ENCODE measurements around the gene ZNF175. TPM values are rescaled to one million over a fixed set of nuclear protein-coding genes. Genes with fewer than 3 reads are reported as not detected.

ZNF175 gene
- total and polyA plus RNA-seq, 10 of the 15 experiments (the other 5 are each of a cell fraction or from before 2014, with no cell fraction given), result 1.5 to 12.0 (median 4.1) TPM

DNA sequence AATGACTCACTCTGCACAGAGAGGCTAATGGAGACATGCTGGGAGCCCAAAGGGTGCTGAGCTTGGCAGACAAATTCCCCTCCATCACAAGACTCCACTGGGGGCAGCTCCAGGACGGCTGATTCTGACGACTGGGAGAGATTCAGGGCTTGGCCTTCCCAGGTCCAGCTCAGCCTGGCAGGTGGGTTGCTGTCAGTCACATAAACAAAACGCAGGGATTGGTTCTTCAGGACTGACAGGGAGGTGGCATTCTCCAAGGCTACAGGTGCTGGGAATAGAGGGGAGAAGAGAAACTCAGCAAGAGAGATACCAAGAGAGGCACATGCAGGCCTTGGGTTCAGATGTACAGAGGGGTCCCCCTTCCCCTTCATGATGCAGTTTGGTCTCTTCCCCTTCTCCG, 10.7 kb upstream of the ZNF175 start:
- ChIA-PET POLR2A (no interaction called here), RAD21 (ENCODE audit: unreplicated experiment) (no interaction called here), SMC1A (ENCODE audit: uncharacterized antibody, unreplicated experiment) (no interaction called here), CTCF (no interaction called here)
- H3K36me3 ChIP-seq (ENCODE audit: control insufficient read depth in 2 of 2, insufficient read depth in 2 of 2, low read length in 1 of 2), result no peaks in the 10 kb centered on the region
- peaks cover 15% of the 10 kb centered on the region for H3K4me1 ChIP-seq (ENCODE audit: control insufficient read depth, insufficient read depth, low read length)
- no peak for TF ChIP-seq SPI1 (IDR thresholded peaks at IDR 0.05; ENCODE audit: borderline replicate concordance, insufficient read depth, low read depth, low read length)
- no TSS peak for BruUV-seq (replicated peaks)
- no peak overlapping the region for H2AFZ ChIP-seq (ENCODE audit: control insufficient read depth, low read depth, low read length)
- H3K4me2 ChIP-seq (ENCODE audit: control insufficient read depth, insufficient read depth), result no peak overlapping the region
- no peak overlapping the region for H3K4me3 ChIP-seq
- WGBS (ENCODE audit: insufficient coverage, insufficient replicate concordance, low lambda C conversion rate, missing lambda C conversion rate), result 7% methylated on average over 4 of the region's 4 CpGs
- DNase-seq (ENCODE audit: low read depth, low spot score) (no peak), FAIRE-seq (no peak), ATAC-seq (no peak)
- H3K9ac ChIP-seq (ENCODE audit: control insufficient read depth, insufficient read depth, low read length), result no peak overlapping the region
- in situ Hi-C loops (cut with MboI), result no loop called here
- H3K79me2 ChIP-seq (ENCODE audit: control insufficient read depth, insufficient read depth, low read length), result no peaks in the 10 kb centered on the region
- intact Hi-C loops (cut with micrococcal nuclease; ENCODE audit: unreplicated experiment), result no loop called here
- H4K20me1 ChIP-seq (ENCODE audit: control insufficient read depth, insufficient read depth), result no peaks in the 10 kb centered on the region
- no peaks in the 10 kb centered on the region for H3K9me3 ChIP-seq (replicated peaks; ENCODE audit: control insufficient read depth, insufficient read depth, low read length)
- peaks cover 0 to 2% of the 10 kb centered on the region in 2 experiments; a peak in 1 of 4 replicates for H3K27me3 ChIP-seq (replicated peaks in 1 of 2; ENCODE audit: control insufficient read depth in 2 of 2, insufficient read depth in 2 of 2, low read length in 1 of 2)
- no peak overlapping the region for H3K27ac ChIP-seq (ENCODE audit: control insufficient read depth, insufficient read depth)

DNA sequence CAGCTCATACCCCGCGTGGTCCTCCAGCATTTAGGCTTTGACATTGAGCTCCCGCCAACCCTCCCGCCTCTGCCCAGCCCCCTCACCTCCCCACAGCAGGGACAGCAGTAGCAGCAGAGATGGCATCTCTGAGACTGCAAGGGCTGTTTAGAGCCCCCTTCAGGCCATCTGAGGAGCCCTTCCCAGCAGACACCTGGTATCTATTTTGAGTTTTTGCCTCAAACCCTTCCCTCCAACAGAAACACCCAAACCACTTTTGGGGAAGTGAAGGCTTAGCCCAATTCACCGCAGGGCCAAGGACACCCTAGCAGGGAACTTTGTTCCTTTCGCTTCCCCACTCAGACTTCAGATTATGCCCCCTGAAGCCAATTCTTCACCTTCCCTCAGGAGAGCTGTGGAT, 6.3 kb upstream of the ZNF175 start:
- Histone ChIP-seq H4K20me1 (ENCODE audit: control insufficient read depth, insufficient read depth) (0 out of 2 replicates have a peak, but pooled peaks cover 3% of the 10 kb centered on the region), H3K4me2 (ENCODE audit: control insufficient read depth, insufficient read depth) (peak overlapping the region; percentile 85), H3K27me3 (replicated peaks in 1 of 2; ENCODE audit: control insufficient read depth in 2 of 2, insufficient read depth in 2 of 2, low read length in 1 of 2) (peaks cover 0 to 2% of the 10 kb centered on the region in 2 experiments; a peak in 1 of 4 replicates), H2AFZ (ENCODE audit: control insufficient read depth, low read depth, low read length) (no peak overlapping the region), H3K79me2 (ENCODE audit: control insufficient read depth, insufficient read depth, low read length) (no peaks in the 10 kb centered on the region), H3K27ac (ENCODE audit: control insufficient read depth, insufficient read depth) (no peak overlapping the region), H3K36me3 (ENCODE audit: control insufficient read depth in 2 of 2, insufficient read depth in 2 of 2, low read length in 1 of 2) (no peaks in the 10 kb centered on the region), H3K9me3 (replicated peaks; ENCODE audit: control insufficient read depth, insufficient read depth, low read length) (no peaks in the 10 kb centered on the region), H3K4me1 (ENCODE audit: control insufficient read depth, insufficient read depth, low read length) (peaks cover 20% of the 10 kb centered on the region), H3K9ac (ENCODE audit: control insufficient read depth, insufficient read depth, low read length) (no peak overlapping the region), H3K4me3 (0 out of 2 replicates have a peak overlapping the region, but pooled peaks have one; percentile 15)
- ATAC-seq (peak; percentile 68), FAIRE-seq (peak; percentile 95), DNase-seq (ENCODE audit: low read depth, low spot score) (no peak)
- 44% methylated on average over 5 of the region's 6 CpGs for WGBS (ENCODE audit: insufficient coverage, insufficient replicate concordance, low lambda C conversion rate, missing lambda C conversion rate)
- intact Hi-C loops (cut with micrococcal nuclease; ENCODE audit: unreplicated experiment), result no loop called here
- BruUV-seq (replicated peaks), result no TSS peak
- RAD21 ChIA-PET (ENCODE audit: unreplicated experiment), result no interaction called here
- SMC1A ChIA-PET (ENCODE audit: uncharacterized antibody, unreplicated experiment), result interaction anchor here (1.8 kb wide), 1 partner anchor 38 kb away, joined by 5 read pairs; no protein-coding TSS in a partner anchor
- in situ Hi-C loops (cut with MboI), result no loop called here
- POLR2A ChIA-PET, result no interaction called here
- CTCF ChIA-PET, result interaction anchor here (0.5 to 1.5 kb wide), 5 partner anchors 11 to 903 kb away, joined by 3 to 6 read pairs (median 4); no protein-coding TSS in a partner anchor
- TF ChIP-seq, protein P1, sequence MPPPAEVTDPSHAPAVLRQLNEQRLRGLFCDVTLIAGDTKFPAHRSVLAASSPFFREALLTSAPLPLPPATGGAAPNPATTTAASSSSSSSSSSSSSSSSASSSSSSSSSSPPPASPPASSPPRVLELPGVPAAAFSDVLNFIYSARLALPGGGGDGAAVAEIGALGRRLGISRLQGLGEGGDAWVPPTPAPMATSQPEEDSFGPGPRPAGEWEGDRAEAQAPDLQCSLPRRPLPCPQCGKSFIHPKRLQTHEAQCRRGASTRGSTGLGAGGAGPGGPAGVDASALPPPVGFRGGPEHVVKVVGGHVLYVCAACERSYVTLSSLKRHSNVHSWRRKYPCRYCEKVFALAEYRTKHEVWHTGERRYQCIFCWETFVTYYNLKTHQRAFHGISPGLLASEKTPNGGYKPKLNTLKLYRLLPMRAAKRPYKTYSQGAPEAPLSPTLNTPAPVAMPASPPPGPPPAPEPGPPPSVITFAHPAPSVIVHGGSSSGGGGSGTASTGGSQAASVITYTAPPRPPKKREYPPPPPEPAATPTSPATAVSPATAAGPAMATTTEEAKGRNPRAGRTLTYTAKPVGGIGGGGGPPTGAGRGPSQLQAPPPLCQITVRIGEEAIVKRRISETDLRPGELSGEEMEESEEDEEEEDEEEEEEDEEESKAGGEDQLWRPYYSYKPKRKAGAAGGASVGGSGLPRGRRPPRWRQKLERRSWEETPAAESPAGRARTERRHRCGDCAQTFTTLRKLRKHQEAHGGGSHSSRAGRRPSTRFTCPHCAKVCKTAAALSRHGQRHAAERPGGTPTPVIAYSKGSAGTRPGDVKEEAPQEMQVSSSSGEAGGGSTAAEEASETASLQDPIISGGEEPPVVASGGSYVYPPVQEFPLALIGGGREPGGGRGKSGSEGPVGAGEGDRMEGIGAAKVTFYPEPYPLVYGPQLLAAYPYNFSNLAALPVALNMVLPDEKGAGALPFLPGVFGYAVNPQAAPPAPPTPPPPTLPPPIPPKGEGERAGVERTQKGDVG (CRISPR knock-in tag; IDR thresholded peaks at IDR 0.05), result no peak
- no peak for TF ChIP-seq PML (IDR thresholded peaks at IDR 0.05; ENCODE audit: low read length)
- no peak for TF ChIP-seq BRCA1 (IDR thresholded peaks at IDR 0.05; ENCODE audit: low read depth, low read length)
- TF ChIP-seq CHD1 (IDR thresholded peaks at IDR 0.05; ENCODE audit: low read depth, low read length), result no peak
- no peak for TF ChIP-seq CREM (IDR thresholded peaks at IDR 0.05; ENCODE audit: low read depth)
- TF ChIP-seq ZNF384 (IDR thresholded peaks at IDR 0.05; ENCODE audit: borderline replicate concordance, low read depth, low read length), result no peak
- TF ChIP-seq ATF7 (IDR thresholded peaks at IDR 0.05; ENCODE audit: low read depth), result no peak
- no peak for TF ChIP-seq WRNIP1 (IDR thresholded peaks at IDR 0.05; ENCODE audit: borderline replicate concordance, low read depth, low read length)
- peak; percentile 97 for TF ChIP-seq RUNX3 (IDR thresholded peaks at IDR 0.05; ENCODE audit: low read length)
- no peak for TF ChIP-seq ESRRA (IDR thresholded peaks at IDR 0.05; ENCODE audit: low read length)
- TF ChIP-seq SIX5 (IDR thresholded peaks at IDR 0.05; ENCODE audit: low read depth, low read length, severe bottlenecking), result no peak
- no peak for TF ChIP-seq CBX3 (IDR thresholded peaks at IDR 0.05; ENCODE audit: borderline replicate concordance, low read depth)
- TF ChIP-seq, protein P2, sequence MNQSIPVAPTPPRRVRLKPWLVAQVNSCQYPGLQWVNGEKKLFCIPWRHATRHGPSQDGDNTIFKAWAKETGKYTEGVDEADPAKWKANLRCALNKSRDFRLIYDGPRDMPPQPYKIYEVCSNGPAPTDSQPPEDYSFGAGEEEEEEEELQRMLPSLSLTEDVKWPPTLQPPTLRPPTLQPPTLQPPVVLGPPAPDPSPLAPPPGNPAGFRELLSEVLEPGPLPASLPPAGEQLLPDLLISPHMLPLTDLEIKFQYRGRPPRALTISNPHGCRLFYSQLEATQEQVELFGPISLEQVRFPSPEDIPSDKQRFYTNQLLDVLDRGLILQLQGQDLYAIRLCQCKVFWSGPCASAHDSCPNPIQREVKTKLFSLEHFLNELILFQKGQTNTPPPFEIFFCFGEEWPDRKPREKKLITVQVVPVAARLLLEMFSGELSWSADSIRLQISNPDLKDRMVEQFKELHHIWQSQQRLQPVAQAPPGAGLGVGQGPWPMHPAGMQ (IDR thresholded peaks at IDR 0.05; ENCODE audit: borderline replicate concordance), result no peak
- no peak for TF ChIP-seq PAX8 (IDR thresholded peaks at IDR 0.05)
- no peak for TF ChIP-seq LARP7 (IDR thresholded peaks at IDR 0.05)
